Natural killer cell (primary cell): ENCODE data around the gene FERMT1. TPM values are rescaled to one million over a fixed set of nuclear protein-coding genes. Genes with fewer than 3 reads are reported as not detected.

Experiments
- ATAC-seq, 3 donors: fragments of 150-1000 bp in 2 of 3; fragments of 200-7000 bp in 1 of 3; cut with Tn5 transposase; 1 replicate in 1 of 3; 2 replicates in 2 of 3; pipeline ENCODE4 v1.10.0; 2021; ENCODE audit warnings: mild to moderate bottlenecking in 2 of 3, moderate library complexity in 2 of 3
- DNase-seq, 2 donors: peaks; one replicate each; pipeline versions ENCODE4 v3.0.0 to v3.0.0-alpha.2; 2013 to 2021; ENCODE audit warnings: mixed read lengths in 1 of 2
- H3K27ac ChIP-seq: one replicate; pipeline ENCODE4 v1.5.1; 2013; ENCODE audit warnings: mild to moderate bottlenecking, low read length
- H3K27me3 ChIP-seq: one replicate; pipeline ENCODE4 v1.6.1; 2013; ENCODE audit warnings: low read length; ENCODE audit not compliant: control insufficient read depth, insufficient read depth
- H3K36me3 ChIP-seq: one replicate; pipeline ENCODE4 v1.6.1; 2013; ENCODE audit warnings: low read length; ENCODE audit not compliant: control insufficient read depth, insufficient read depth
- H3K4me1 ChIP-seq: one replicate; pipeline ENCODE4 v1.6.1; 2013; ENCODE audit warnings: low read length; ENCODE audit not compliant: control insufficient read depth, insufficient read depth
- H3K4me3 ChIP-seq: one replicate; pipeline ENCODE4 v1.5.1; 2013; ENCODE audit warnings: low read length
- H3K9me3 ChIP-seq: one replicate; pipeline ENCODE4 v1.6.1; 2013; ENCODE audit warnings: low read length; ENCODE audit not compliant: control insufficient read depth, insufficient read depth
- H3K27ac Mint-ChIP-seq, 2 donors: one replicate each; pipeline ENCODE4 v1.8.0; 2022; ENCODE audit warnings: mild to moderate bottlenecking in 2 of 2, mixed read lengths in 2 of 2, moderate library complexity in 1 of 2
- H3K27me3 Mint-ChIP-seq, 2 donors: one replicate each; pipeline ENCODE4 v1.8.0; 2022; ENCODE audit warnings: low read depth in 2 of 2, mixed read lengths in 2 of 2
- H3K36me3 Mint-ChIP-seq: one replicate; pipeline ENCODE4 v1.8.0; 2022; ENCODE audit warnings: mixed read lengths
- H3K4me1 Mint-ChIP-seq, 2 donors: one replicate each; pipeline ENCODE4 v1.8.0; 2022; ENCODE audit warnings: mixed read lengths in 2 of 2
- H3K4me3 Mint-ChIP-seq: one replicate; pipeline ENCODE4 v1.8.0; 2022; ENCODE audit warnings: mild to moderate bottlenecking, moderate library complexity, mixed read lengths
- H3K9me3 Mint-ChIP-seq, 2 donors: one replicate each; pipeline ENCODE4 v1.8.0; 2022; ENCODE audit warnings: mixed read lengths in 2 of 2
- WGBS: methylation state at CpG from one replicate; pipeline ENCODE4 v1.1.7; 2013; ENCODE audit warnings: missing lambda C conversion rate; ENCODE audit not compliant: insufficient coverage; 5-methylcytosine and 5-hydroxymethylcytosine counted together
- intact Hi-C: fragments of 100-400 bp; cut with micrococcal nuclease; formaldehyde crosslinking; loops from one replicate; pipeline ENCODE4 v1.14.2; 2022
- total RNA-seq, 4 donors: library from RNA; stranded (reverse); fragments of 120-200 nt in 1 of 4; gene quantifications; one replicate each; pipeline versions ENCODE4 v1.2.3 to v1.2.4, GENCODE V29; 2013 to 2022
- TF ChIP-seq, protein P1 (sequence below): fragments of 200-600 bp; IDR thresholded peaks from one replicate; pipeline ENCODE4 v1.8.0; 2022; ENCODE audit warnings: antibody characterized with exemption

Gene FERMT1
- total RNA-seq, 3 donors from 2014 or later (not counting 1 experiment from before 2014, with no cell fraction given): not detected

DNA sequence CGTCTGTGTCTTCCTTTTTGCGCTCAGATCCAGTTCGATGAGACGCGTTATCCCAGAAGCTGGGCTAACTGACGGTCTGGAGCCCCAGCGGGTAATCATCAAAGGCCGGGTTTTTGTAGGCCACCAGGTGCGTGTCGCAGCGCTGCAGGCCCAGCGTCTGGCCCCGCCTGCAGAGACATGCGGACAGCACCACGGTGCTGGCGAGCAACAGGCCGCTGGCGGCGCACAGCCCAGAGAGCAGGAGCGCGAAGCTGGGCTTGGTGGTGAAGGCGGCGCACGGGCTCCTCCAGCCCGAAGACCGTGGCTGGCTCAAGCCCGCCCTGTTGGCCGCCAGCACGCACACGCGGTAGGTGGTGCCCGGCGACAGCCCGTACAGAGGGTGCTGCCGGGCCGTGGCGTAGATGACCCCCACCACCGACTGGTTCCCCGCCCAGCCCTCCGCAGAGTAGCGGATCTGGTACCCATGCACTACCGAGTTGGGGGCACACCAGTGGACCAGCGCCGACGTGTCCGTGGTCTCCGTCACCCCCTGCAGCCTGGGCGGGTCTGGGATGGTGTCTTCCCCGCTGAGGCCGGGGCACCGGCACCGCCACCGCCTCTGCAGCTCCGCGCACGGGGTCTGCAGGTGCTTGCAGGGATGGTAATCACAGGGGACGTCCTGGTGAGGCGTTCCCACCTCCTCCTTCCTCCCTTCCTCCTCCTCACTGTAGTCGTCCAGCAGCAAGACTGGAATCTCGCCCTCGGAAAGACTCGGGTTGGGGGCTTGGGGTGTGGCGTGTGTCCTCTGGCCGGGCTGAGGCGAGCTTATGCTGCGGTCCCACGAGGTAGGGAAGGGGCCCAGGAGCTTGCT is 81.6 kb downstream of the FERMT1 start:
- Histone ChIP-seq H3K4me3 (no peak overlapping the region), H3K27ac (no peak overlapping the region), H3K36me3 (peaks cover 37% of the 10 kb centered on the region), H3K27me3 (no peaks in the 10 kb centered on the region), H3K9me3 (no peaks in the 10 kb centered on the region), H3K4me1 (no peaks in the 10 kb centered on the region)
- no peaks in the 10 kb centered on the region for H3K4me1 Mint-ChIP-seq
- H3K9me3 Mint-ChIP-seq: no peaks in the 10 kb centered on the region
- no peaks in the 10 kb centered on the region for H3K36me3 Mint-ChIP-seq
- no peak for ATAC-seq
- H3K4me3 Mint-ChIP-seq: no peak overlapping the region
- intact Hi-C loops: no loop called here
- H3K27me3 Mint-ChIP-seq: no peaks in the 10 kb centered on the region
- WGBS: 97% methylated on average over 67 of the region's 67 CpGs
- no peak overlapping the region for H3K27ac Mint-ChIP-seq
- TF ChIP-seq, protein P1, sequence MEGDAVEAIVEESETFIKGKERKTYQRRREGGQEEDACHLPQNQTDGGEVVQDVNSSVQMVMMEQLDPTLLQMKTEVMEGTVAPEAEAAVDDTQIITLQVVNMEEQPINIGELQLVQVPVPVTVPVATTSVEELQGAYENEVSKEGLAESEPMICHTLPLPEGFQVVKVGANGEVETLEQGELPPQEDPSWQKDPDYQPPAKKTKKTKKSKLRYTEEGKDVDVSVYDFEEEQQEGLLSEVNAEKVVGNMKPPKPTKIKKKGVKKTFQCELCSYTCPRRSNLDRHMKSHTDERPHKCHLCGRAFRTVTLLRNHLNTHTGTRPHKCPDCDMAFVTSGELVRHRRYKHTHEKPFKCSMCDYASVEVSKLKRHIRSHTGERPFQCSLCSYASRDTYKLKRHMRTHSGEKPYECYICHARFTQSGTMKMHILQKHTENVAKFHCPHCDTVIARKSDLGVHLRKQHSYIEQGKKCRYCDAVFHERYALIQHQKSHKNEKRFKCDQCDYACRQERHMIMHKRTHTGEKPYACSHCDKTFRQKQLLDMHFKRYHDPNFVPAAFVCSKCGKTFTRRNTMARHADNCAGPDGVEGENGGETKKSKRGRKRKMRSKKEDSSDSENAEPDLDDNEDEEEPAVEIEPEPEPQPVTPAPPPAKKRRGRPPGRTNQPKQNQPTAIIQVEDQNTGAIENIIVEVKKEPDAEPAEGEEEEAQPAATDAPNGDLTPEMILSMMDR: no peak
- DNase-seq: no peak

DNA sequence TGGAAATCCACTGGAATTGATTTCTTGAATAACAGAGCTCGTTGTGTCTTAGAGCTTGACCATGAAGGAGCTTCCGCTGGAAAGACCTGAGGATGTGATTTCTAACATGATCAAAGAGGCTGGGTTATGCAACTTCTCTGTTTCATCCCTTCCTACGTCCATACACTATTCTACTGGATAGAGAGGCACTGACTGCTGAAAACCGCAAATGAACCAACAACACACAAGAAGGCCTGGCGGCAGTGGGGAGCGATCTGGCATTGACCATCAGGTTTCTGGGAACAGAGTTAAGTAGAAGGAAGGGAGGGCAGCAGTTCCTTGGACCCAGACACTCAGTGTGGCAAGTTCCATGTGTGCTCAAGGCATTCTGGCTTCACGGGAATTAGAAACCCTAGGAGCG is 82.3 kb downstream of the FERMT1 start:
- Histone ChIP-seq H3K27ac (no peak overlapping the region), H3K4me3 (no peak overlapping the region), H3K36me3 (peaks cover 37% of the 10 kb centered on the region), H3K4me1 (no peaks in the 10 kb centered on the region), H3K27me3 (no peaks in the 10 kb centered on the region), H3K9me3 (no peaks in the 10 kb centered on the region)
- intact Hi-C loops: no loop called here
- TF ChIP-seq, protein P1: no peak
- Mint-ChIP-seq H3K36me3 (no peaks in the 10 kb centered on the region), H3K9me3 (no peaks in the 10 kb centered on the region), H3K27ac (no peak overlapping the region), H3K4me1 (no peaks in the 10 kb centered on the region), H3K27me3 (no peaks in the 10 kb centered on the region), H3K4me3 (no peak overlapping the region)
- 98% methylated on average over 8 of the region's 8 CpGs for WGBS
- DNase-seq: no peak
- no peak for ATAC-seq

DNA sequence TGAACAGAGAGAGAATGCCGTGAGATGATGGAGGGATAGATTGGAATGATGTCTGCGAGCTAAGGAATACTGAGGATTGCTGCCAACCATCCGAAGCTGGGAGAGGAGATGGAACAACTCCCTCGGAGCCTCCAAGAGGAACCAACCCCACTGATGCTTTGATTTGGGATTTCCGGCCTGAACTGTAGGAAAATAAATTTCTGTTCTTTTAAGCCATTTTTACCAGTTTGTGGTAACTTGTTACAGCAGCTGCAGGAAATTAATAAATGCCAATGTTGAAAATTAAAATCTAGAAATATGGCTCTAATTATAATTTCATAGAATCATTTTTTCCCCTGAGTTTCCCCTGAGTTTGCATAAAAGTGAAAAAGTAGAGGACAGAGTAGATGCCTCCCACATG is 83.1 kb downstream of the FERMT1 start:
- Histone ChIP-seq H3K27ac (no peak overlapping the region), H3K9me3 (no peaks in the 10 kb centered on the region), H3K4me1 (no peaks in the 10 kb centered on the region), H3K36me3 (peaks cover 44% of the 10 kb centered on the region), H3K27me3 (no peaks in the 10 kb centered on the region), H3K4me3 (no peak overlapping the region)
- 96% methylated on average over 4 of the region's 5 CpGs for WGBS
- intact Hi-C loops: no loop called here
- no peak for DNase-seq
- Mint-ChIP-seq H3K27ac (no peak overlapping the region), H3K36me3 (no peaks in the 10 kb centered on the region), H3K4me1 (peaks cover 0 to under 1% of the 10 kb centered on the region in 2 donors), H3K27me3 (no peaks in the 10 kb centered on the region), H3K4me3 (no peak overlapping the region), H3K9me3 (no peaks in the 10 kb centered on the region)
- ATAC-seq: no peak
- TF ChIP-seq, protein P1: no peak

DNA sequence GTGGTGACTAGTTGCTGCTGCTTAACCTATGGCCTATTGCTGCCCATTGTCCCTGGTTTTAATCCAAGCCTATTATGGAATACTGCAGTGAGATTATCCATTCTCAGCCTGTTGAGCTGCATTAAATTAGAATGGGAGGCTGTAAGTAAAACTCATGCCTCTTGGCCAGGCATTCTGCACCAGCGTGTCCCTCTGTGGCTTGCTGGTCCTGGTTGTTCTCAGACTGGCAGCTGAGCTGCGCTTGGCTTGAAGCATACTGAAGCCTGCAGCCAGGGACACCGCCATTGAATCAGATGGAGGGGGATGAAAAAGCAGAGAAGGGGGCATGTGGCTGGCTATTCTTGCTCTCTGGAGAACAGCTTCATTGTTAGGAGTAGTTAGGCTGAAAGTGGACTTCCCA is 84.6 kb downstream of the FERMT1 start:
- Mint-ChIP-seq H3K9me3 (no peaks in the 10 kb centered on the region), H3K27ac (no peak overlapping the region), H3K4me1 (peaks cover 0 to 5% of the 10 kb centered on the region in 2 donors), H3K27me3 (no peaks in the 10 kb centered on the region), H3K4me3 (no peak overlapping the region), H3K36me3 (no peaks in the 10 kb centered on the region)
- H3K4me3 ChIP-seq: no peak overlapping the region
- H3K9me3 ChIP-seq: no peaks in the 10 kb centered on the region
- H3K36me3 ChIP-seq: peaks cover 52% of the 10 kb centered on the region
- 98% methylated on average over 3 of the region's 3 CpGs for WGBS
- H3K4me1 ChIP-seq: no peaks in the 10 kb centered on the region
- no peak overlapping the region for H3K27ac ChIP-seq
- TF ChIP-seq, protein P1: no peak
- no peak for DNase-seq
- intact Hi-C loops: no loop called here
- no peaks in the 10 kb centered on the region for H3K27me3 ChIP-seq
- ATAC-seq: no peak
